ENCODE results near the gene C3orf70. TPM values are rescaled to one million over a fixed set of nuclear protein-coding genes. Genes with fewer than 3 reads are reported as not detected.

The C3orf70 gene
- total RNA-seq, 1 donor from 2014 or later = 5.6 TPM

DNA sequence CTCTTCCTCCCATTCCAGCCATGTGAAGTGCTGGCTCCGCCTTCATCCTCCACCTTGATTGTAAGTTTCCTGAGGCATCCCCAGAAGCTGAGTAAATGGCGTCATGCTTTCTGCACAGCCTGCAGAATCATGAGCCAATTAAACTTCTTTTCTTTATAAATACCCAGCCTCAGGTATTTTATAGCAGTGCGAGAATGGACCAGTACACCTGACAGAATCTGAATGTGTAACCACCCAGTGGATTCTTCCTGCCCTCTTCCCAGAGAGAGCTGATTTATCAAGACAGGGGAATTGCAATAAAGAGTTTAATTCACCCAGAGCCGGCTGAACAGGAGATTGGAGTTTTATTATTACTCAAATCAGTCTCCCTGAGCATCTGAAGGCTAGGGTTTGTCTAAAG is 86.6 kb downstream of the C3orf70 start:
- TF ChIP-seq CTCF (IDR thresholded peaks at IDR 0.05) = no peak
- no peak for TF ChIP-seq POLR2A (IDR thresholded peaks at IDR 0.05)
- TF ChIP-seq POLR2AphosphoS5 (IDR thresholded peaks at IDR 0.05; ENCODE audit: insufficient read depth in 1 of 2, low read depth in 1 of 2) = no peak
- H3K4me3 ChIP-seq = no peak overlapping the region
- no peak overlapping the region for H3K27ac ChIP-seq
- no peaks in the 10 kb centered on the region for H3K4me1 ChIP-seq
- H3K36me3 ChIP-seq = no peaks in the 10 kb centered on the region
- no peaks in the 10 kb centered on the region for H3K9me3 ChIP-seq
- DNase-seq (ENCODE audit: extremely low spot score in 2 of 2) = no peak
- no peaks in the 10 kb centered on the region for H3K27me3 ChIP-seq
- intact Hi-C loops (cut with DNase I) = loop anchor here (5.0 kb wide), 1 partner anchor 1954 kb away; no protein-coding TSS in a partner anchor

DNA sequence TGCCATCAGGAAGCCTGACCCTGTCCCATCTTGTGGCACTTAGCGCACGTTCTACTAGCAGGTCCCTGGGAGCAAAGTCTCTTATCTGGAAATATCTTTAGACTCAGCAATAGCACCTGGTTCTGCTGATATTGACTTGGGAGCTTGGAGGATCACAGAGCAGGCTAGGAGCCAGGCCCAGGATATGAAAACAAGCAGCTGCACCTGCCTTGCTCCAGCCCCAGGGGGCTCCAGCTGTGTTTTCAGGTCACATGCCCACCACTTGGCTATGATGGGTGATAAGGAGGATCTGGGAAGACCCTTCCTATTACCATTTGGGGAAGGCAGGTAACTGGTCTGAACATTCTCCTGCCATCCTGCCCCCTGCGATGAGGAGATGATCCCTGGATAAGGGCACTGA is 87.8 kb downstream of the C3orf70 start:
- Histone ChIP-seq H3K4me1 (no peaks in the 10 kb centered on the region), H3K27ac (no peak overlapping the region), H3K27me3 (no peaks in the 10 kb centered on the region), H3K4me3 (no peak overlapping the region), H3K36me3 (no peaks in the 10 kb centered on the region), H3K9me3 (no peaks in the 10 kb centered on the region)
- peak in 1 of 2 donors; percentile 64 for DNase-seq (ENCODE audit: extremely low spot score in 2 of 2)
- TF ChIP-seq CTCF (IDR thresholded peaks at IDR 0.05) (no peak), POLR2AphosphoS5 (IDR thresholded peaks at IDR 0.05; ENCODE audit: insufficient read depth in 1 of 2, low read depth in 1 of 2) (no peak), POLR2A (IDR thresholded peaks at IDR 0.05) (no peak)
- intact Hi-C loops (cut with DNase I) = loop anchor here (5.0 kb wide), 1 partner anchor 1953 kb away; no protein-coding TSS in a partner anchor

GRCh38 chr3:185063431-185063830 is 89.4 kb downstream of the C3orf70 start:
- no peaks in the 10 kb centered on the region for H3K36me3 ChIP-seq
- TF ChIP-seq POLR2A (IDR thresholded peaks at IDR 0.05) (no peak), CTCF (IDR thresholded peaks at IDR 0.05) (no peak), POLR2AphosphoS5 (IDR thresholded peaks at IDR 0.05; ENCODE audit: insufficient read depth in 1 of 2, low read depth in 1 of 2) (no peak)
- no peaks in the 10 kb centered on the region for H3K4me1 ChIP-seq
- H3K27me3 ChIP-seq = no peaks in the 10 kb centered on the region
- no peak overlapping the region for H3K27ac ChIP-seq
- H3K4me3 ChIP-seq = no peak overlapping the region
- H3K9me3 ChIP-seq = no peaks in the 10 kb centered on the region
- intact Hi-C loops (cut with DNase I) = no loop called here
- DNase-seq (ENCODE audit: extremely low spot score in 2 of 2) = no peak

DNA sequence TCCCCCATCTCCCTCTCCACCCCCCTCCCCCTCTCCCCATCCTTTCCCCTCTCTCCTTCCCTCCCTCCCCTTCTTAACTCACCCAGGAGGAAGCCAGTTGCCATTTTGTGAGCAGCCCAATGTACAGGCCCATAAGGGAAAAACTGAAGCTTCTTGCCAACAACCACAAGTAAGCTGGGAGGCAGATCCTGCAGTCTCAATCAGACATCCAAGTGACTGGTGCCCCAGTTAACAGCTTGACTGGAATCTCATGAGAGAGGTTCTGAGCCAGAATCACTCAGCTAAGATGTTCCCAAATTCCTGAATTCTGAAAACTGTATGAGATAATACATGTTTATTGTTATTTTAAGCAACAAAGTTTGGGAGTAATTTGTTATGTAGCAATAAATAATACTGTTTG is 90.7 kb downstream of the C3orf70 start:
- H3K36me3 ChIP-seq = no peaks in the 10 kb centered on the region
- DNase-seq (ENCODE audit: extremely low spot score in 2 of 2) = peak in 1 of 2 donors; percentile 44
- H3K9me3 ChIP-seq = no peaks in the 10 kb centered on the region
- H3K27me3 ChIP-seq = no peaks in the 10 kb centered on the region
- H3K4me3 ChIP-seq = no peak overlapping the region
- intact Hi-C loops (cut with DNase I) = no loop called here
- TF ChIP-seq POLR2A (IDR thresholded peaks at IDR 0.05) (no peak), CTCF (IDR thresholded peaks at IDR 0.05) (no peak), POLR2AphosphoS5 (IDR thresholded peaks at IDR 0.05; ENCODE audit: insufficient read depth in 1 of 2, low read depth in 1 of 2) (no peak)
- H3K27ac ChIP-seq = no peak overlapping the region
- H3K4me1 ChIP-seq = no peaks in the 10 kb centered on the region

- intact Hi-C loops (cut with DNase I) = no loop called here
- Histone ChIP-seq H3K4me1 (no peaks in the 10 kb centered on the region), H3K36me3 (no peaks in the 10 kb centered on the region), H3K9me3 (peaks cover 4% of the 10 kb centered on the region), H3K4me3 (no peak overlapping the region), H3K27me3 (no peaks in the 10 kb centered on the region), H3K27ac (no peak overlapping the region)
- DNase-seq (ENCODE audit: extremely low spot score in 2 of 2) = peak in 1 of 2 donors; percentile 49
- TF ChIP-seq CTCF (IDR thresholded peaks at IDR 0.05) = no peak
- no peak for TF ChIP-seq POLR2AphosphoS5 (IDR thresholded peaks at IDR 0.05; ENCODE audit: insufficient read depth in 1 of 2, low read depth in 1 of 2)
- TF ChIP-seq POLR2A (IDR thresholded peaks at IDR 0.05) = no peak
Observed at GRCh38 chr3:185060655-185061054, 92.2 kb downstream of the C3orf70 start.

All from vagina (tissue), 2 donors.